Fibroblast of upper back skin (primary cell): ENCODE results near the gene ATR.
"Not testable (repeated sequence)": the region's sequence is repeated elsewhere in the genome, so short reads cannot be mapped to it uniquely, and the experiment has no call there.

ENCODE experiments used
- DNase-seq: peaks from one replicate; pipeline ENCODE4 v3.0.0-alpha.2; 2013

ATR gene

DNA sequence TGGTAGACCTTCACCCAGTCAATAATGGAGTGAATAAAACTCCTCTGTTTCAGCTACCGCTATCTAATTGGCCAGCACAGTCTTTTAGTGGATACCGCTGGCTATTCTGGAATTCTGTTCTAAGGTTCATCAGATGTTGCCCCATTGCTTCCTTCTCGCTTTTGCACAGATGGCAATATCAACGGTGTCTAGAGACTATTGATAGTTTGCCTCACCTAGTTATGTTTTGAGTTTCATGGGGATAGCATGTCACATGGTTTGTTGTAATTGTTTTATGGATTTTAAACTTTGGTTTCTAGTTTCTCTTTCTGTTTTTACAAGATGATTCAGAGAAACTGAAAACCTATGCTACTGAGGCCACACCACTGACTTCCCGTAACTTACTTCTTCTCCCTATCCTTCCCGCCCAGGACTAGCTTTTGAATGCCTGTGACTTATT is 132.7 kb downstream of the ATR start:
- peak; percentile 10 for DNase-seq

DNA sequence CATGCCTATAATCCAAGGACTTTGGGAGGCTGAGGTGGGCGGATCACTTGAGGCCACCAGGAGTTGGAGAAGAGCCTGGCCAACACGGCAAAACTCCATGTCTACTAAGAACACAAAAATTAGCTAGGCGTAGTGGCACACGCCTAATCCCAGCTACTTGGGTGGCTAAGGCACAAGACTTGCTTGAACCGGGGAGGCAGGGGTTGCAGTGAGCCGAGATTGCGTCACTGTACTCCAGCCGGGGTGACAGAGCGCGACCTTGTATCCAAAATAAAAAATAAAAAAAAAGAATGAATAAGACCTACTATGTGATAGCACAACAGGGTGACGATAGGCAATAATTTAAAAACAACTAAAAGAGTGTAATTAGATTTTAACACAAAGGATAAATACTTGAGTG is 134.2 kb downstream of the ATR start:
- no peak for DNase-seq

DNA sequence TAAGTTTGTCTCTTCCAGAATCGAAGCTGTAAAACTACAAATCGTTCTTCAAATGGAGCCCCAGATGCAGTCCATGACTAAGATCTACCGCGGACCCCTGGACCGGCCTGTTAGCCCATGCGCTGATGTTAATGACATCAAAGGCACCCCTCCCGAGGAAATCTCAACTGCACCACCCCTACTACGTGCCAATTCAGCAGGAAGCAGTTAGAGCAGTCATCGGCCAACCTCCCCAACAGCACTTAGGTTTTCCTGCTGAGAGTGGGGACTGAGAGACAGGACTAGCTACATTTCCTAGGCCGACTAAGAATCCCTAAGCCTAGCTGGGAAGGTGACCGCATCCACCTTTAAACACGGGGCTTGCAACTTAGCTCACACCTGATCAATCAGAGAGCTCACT is 135.5 kb downstream of the ATR start:
- DNase-seq, result not testable (repeated sequence)

DNA sequence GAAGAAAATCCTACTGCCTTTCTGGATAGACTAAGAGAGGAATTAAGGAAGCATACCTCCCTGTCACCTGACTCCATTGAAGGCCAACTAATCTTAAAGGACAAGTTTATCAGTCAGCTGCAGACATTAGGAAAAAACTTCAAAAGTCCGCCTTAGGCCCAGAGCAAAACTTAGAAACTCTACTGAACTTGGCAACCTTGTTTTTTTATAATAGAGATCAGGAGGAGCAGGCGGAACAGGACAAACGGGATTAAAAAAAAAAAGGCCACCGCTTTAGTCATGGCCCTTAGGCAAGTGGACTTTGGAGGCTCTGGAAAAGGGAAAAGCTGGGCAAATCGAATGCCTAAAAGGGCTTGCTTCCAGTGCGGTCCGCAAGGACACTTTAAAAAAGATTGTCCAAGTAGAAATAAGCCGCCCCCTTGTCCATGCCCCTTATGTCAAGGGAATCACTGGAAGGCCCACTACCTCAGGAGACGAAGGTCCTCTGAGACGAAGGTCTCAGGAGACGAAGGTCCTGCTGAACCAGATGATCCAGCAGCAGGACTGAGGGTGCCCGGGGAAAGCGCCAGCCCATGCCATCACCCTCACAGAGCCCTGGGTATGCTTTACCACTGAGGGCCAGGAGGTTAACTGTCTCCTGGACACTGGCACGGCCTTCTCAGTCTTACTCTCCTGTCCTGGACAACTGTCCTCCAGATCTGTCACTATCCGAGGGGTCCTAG is 138.9 kb downstream of the ATR start:
- DNase-seq, result not testable (repeated sequence)

DNA sequence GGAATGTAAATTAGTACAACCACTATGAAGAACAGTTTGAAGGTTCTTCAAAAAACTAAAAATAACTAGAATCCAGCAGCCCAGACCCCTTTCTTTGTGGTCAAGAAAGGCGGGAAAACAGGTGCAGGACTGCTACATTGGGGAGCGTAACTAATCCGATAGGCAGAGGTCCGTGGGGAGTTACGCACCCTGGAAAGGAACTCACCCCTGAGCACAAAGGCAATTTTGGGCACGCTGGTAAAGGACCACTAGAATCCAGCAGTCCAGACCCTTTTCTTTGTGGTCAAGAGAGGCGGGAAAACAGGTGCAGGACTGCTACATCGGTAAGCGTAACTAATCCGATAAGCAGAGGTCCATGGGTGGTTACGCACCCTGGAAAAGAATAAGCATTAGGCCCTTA is 140.4 kb downstream of the ATR start:
- DNase-seq, result not testable (repeated sequence)

DNA sequence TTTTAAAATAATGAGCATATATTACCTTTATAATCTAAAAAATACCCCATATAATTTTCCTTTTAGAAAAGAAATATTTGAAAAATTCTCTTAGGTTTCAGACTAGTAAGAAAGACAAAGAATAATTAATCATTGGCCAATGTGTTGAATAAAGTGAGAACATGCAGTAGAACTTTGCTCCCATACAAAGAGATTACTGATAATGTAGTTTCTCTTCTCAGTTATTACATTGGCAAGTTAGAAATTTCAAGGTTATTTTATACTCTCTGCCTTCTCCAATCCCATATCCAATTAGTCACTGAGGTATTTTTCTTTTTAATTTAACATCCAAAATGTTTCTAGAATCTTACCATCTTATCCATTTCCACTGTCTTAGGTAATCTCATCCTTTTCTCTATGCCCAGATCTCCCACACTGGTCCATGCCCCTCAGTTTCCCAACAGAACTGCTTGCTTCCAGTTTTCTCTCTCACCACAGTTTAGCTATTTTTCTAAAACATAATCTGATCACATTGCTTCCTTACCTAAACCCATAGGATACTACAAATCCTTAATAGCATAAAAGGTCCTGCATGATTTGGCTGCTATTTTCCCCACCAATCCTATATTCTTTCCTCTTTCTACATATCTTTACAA is 141.5 kb downstream of the ATR start:
- no peak for DNase-seq

DNA sequence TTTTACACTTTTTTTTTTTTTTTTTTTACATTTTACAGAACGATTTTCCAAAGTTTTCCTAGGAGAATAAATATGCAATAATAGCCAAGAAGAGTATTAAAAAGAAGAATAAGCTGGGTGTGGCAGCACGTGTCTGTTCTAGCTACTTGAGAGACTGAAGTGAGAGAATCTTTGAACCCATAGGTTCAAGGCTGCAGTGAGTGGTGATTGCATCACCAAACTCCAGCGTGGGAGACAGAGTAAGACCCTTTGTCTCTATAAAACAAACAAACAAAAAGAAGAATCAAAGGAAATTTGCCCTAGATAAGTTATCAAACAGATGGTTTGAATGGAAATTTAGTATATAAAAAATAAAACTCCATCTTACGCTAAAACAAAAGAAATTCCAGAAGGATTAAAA is 144.0 kb downstream of the ATR start:
- no peak for DNase-seq

DNA sequence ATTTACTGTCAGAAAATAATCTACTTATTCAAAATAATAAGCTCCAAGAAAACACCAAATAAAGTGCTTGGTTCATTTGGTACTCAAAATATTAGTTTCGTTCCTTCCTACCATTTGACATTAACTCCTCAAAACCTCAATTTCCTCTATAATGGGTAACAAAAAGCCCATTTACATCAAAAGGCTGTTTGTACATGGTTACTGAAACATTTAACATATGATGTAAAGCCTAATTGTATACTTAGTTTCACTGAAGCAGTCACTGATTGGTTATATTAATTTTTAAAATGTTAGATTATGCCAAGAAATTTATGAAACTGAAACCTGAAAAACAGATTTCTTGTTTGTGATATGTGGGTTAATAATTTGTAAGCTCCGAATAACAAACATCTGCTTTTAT is 145.4 kb downstream of the ATR start:
- no peak for DNase-seq

DNA sequence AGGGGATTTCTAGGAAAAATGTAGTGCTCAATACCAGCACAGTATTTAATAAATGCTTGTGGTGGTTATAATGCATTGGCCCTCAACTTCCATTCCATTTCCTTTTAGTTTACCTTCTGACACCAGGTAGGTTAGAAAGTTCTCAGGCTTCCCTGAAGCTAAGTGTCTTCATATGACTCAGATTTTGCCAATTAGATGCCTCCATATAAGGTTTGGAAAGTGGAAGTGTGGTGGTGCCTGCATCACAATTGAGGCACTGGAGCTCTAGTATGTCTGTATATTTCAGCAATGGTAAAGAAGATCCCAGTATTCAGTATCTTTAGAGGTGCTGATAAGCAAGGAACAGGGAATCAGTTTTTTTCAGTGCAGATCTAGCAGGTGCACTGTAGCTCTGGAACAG is 149.0 kb downstream of the ATR start:
- no peak for DNase-seq

DNA sequence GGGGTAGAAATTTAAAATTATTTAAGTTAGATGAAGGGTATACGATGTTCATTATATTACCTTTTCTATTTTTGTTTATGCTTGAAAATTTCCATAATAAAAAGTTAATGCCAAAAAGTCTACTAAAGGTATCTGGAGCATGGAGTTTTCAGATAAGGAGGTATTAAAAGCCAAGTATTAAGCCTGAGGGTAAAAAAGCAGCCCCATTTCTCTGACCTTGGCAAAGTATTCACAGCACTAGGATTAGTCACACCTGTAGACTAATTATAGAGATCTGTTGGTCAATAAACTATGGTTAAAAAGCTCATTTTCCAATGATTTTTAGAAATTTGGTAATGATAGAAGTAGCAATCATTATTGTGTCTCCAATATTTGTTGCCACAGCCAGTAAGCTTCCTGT is 153.8 kb downstream of the ATR start:
- DNase-seq, result no peak

DNA sequence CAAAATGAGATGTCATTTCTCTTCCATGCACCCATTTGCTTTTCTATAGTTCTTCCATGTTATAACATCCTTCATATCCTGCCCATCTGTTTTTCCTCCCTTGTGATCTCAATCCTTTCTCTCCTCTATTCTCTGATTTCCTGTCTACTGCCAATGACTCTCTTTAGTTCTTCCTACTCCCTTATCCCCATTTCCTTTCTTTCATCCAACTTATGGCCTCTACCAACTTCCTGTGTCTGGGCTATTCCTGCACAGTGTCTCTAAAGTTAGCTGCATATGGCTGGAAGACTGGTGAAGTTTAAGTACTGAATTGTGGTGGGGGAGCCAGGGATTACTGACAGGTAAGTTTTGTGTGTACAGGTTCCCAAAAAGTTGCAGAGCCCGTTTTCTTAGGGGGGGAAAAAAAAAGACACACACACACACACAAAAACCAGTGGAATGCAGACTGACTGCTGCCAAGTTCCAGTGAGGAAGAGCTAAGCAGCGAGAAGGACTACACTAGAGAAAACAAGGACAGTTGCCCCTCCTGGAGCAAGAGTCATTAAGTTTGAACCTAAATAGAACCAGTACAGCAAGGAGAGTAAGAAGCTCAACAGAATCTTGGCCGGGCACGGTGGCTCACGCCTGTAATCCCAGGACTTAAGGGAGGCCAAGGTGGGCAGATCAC is 159.5 kb downstream of the ATR start:
- no peak for DNase-seq

DNA sequence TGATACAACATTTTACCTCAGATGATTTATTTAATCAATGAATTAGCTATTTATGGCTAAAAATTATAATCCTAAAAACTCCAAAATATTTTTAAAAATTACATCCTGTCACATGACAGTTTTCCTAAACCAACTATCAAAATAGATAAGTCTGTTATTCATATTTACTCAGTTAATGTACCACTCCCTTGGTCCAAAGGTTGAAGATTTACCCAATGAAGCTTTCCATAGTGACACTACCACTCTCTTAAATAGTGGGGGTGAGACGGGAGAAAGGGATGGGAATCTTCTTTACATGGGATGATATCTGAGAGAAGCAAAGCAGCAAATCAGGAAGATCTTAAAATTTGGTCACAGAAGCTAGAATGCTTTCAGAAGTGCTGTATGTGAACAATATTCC is 161.2 kb downstream of the ATR start:
- DNase-seq, result no peak

DNA sequence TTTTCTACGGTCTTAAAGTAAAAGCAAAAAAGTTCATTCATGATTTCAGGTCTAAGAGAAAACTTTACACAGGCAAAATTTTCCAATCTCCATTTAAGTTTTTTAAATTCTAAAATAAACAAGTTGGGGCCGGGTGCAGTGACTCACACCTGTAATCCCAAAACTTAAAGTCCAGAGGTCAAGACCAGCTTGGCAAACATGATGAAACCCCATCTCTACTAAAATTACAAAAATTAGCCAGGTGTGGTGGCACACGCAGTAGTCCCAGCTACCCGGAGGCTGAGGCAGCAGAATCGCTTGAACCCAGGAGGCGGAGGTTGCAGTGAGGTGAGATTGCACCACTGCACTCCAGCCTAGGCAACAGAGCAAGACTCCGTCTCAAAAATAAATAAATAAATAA is 178.0 kb downstream of the ATR start:
- DNase-seq, result not testable (repeated sequence)
